NT2/D1 (cell line): ENCODE measurements around the gene BCHE.

Experiments used
- DNase-seq: peaks from one replicate; pipeline ENCODE4 v3.0.0-alpha.2; 2011; ENCODE audit warnings: low read depth, low spot score
- H3K27me3 ChIP-seq: 2 replicates; pipeline ENCODE4 v1.6.0; 2011; ENCODE audit warnings: mild to moderate bottlenecking; ENCODE audit not compliant: insufficient read length, insufficient read depth
- H3K36me3 ChIP-seq: 2 replicates; pipeline ENCODE4 v1.6.1; 2011; ENCODE audit warnings: mild to moderate bottlenecking, low read length, mixed read lengths; ENCODE audit not compliant: insufficient read depth, insufficient read length
- H3K4me1 ChIP-seq: 2 replicates; pipeline ENCODE4 v1.5.1; 2011; ENCODE audit not compliant: insufficient read depth, insufficient read length
- H3K4me3 ChIP-seq: 2 replicates; pipeline ENCODE4 v1.5.1; 2011; ENCODE audit warnings: low read depth; ENCODE audit not compliant: insufficient read length
- H3K9ac ChIP-seq: 2 replicates; pipeline ENCODE4 v1.6.0; 2011; ENCODE audit warnings: low read depth; ENCODE audit not compliant: insufficient read length
- H3K9me3 ChIP-seq: 2 replicates; pipeline ENCODE4 v1.5.1; 2011; ENCODE audit warnings: mild to moderate bottlenecking, low read length; ENCODE audit not compliant: insufficient read depth
- SUZ12 ChIP-seq: IDR thresholded peaks from 2 replicates; pipeline ENCODE4 v1.6.1; 2011; ENCODE audit not compliant: insufficient read length, insufficient read depth; ENCODE audit errors: extremely low read depth
- YY1 ChIP-seq: IDR thresholded peaks from 2 replicates; pipeline ENCODE4 v1.6.1; 2011; ENCODE audit not compliant: insufficient read length, insufficient read depth
- ZNF274 ChIP-seq: IDR thresholded peaks from 2 replicates; pipeline ENCODE4 v1.6.1; 2011; ENCODE audit warnings: mild to moderate bottlenecking, low read depth, low read length

BCHE gene

DNA sequence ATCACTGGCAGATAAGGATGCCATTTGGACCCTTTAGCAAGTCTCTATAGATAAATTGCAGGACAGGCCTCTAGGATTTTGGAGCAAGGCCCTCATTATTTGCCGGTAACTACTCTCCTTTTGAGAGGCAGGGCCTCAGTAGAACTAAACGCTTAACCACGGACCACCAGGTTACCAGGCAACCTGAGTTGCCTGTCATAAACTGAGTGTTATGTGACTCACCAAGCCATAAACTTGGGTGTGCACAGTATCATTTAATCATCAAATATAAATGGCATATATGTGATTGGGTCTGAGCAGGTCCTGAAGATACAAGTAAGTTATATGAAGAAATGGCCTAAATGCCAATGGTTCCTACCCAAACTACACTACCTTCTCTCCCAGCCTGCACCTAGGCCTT is 93.2 kb downstream of the BCHE start:
- Histone ChIP-seq H3K9ac (no peak overlapping the region), H3K4me1 (no peaks in the 10 kb centered on the region), H3K27me3 (no peaks in the 10 kb centered on the region), H3K36me3 (no peaks in the 10 kb centered on the region), H3K4me3 (no peak overlapping the region), H3K9me3 (no peaks in the 10 kb centered on the region)
- DNase-seq: no peak
- TF ChIP-seq YY1 (no peak), ZNF274 (no peak), SUZ12 (no peak)

GRCh38 chr3:165742351-165742750 is 94.9 kb downstream of the BCHE start:
- H3K4me3 ChIP-seq: no peak overlapping the region
- TF ChIP-seq SUZ12: no peak
- no peak for TF ChIP-seq YY1
- TF ChIP-seq ZNF274: no peak
- H3K9me3 ChIP-seq: no peaks in the 10 kb centered on the region
- H3K27me3 ChIP-seq: no peaks in the 10 kb centered on the region
- no peaks in the 10 kb centered on the region for H3K4me1 ChIP-seq
- no peak for DNase-seq
- no peaks in the 10 kb centered on the region for H3K36me3 ChIP-seq
- no peak overlapping the region for H3K9ac ChIP-seq

DNA sequence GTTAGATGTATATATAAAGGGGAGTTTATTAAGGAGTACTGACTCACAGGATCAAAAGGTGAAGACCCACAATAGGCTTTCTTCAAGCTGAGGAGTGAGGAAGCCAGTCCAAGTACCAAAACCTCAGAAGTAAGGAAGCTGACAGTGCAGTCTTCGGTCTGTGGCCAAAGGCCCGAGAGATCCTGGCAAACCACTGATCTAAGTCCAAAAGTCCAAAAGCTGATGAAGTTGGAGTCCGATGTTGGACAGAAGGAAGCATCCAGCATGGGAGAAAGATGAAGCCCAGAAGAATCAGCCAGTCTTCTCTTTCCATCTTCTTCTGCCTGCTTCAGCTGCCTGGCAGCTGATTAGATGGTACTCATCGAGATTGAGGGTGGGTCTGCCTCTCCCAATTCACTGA is 107.5 kb downstream of the BCHE start:
- H3K9me3 ChIP-seq: no peaks in the 10 kb centered on the region
- DNase-seq: no peak
- no peaks in the 10 kb centered on the region for H3K27me3 ChIP-seq
- TF ChIP-seq SUZ12: no peak
- TF ChIP-seq YY1: no peak
- TF ChIP-seq ZNF274: no peak
- no peak overlapping the region for H3K9ac ChIP-seq
- no peak overlapping the region for H3K4me3 ChIP-seq
- no peaks in the 10 kb centered on the region for H3K36me3 ChIP-seq
- no peaks in the 10 kb centered on the region for H3K4me1 ChIP-seq

GRCh38 chr3:165728924-165729323 is 108.3 kb downstream of the BCHE start:
- TF ChIP-seq ZNF274 (no peak), YY1 (no peak), SUZ12 (no peak)
- no peak for DNase-seq

DNA sequence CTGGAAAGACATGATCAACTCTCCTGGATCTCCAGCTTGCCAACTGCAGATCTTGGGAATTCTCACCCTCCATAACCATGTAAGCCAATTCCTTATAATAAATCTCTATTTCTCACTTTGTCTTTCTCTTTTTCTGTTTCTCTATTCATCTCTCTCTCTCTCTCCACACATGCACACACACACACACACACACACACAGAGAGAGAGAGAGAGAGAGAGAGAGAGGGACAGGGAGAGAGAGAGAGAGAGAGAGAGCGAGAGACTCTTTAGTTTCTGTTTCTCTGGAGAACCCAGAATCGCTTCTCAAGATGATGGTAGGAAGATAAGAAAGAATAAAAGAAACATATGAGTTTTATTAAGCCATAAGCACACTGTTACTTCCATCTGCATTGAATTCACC is 111.9 kb downstream of the BCHE start:
- no peak for DNase-seq

More at GRCh38 chr3:165728924-165729323, 108.3 kb downstream of the BCHE start:
- no peaks in the 10 kb centered on the region for H3K27me3 ChIP-seq
- H3K4me1 ChIP-seq: no peaks in the 10 kb centered on the region
- H3K9ac ChIP-seq: no peak overlapping the region
- H3K9me3 ChIP-seq: no peaks in the 10 kb centered on the region
- no peak overlapping the region for H3K4me3 ChIP-seq
- no peaks in the 10 kb centered on the region for H3K36me3 ChIP-seq

More for the DNA sequence above, 111.9 kb downstream of the BCHE start:
- no peak for TF ChIP-seq SUZ12
- no peak for TF ChIP-seq ZNF274
- TF ChIP-seq YY1: no peak
- Histone ChIP-seq H3K36me3 (no peaks in the 10 kb centered on the region), H3K9me3 (peaks cover 4% of the 10 kb centered on the region; the same call in 1 of the 2 replicates), H3K9ac (no peak overlapping the region), H3K4me3 (no peak overlapping the region), H3K4me1 (no peaks in the 10 kb centered on the region), H3K27me3 (no peaks in the 10 kb centered on the region)
